MCF 10A (cell line): ENCODE results near the gene NPHP3. TPM values are rescaled to one million over a fixed set of nuclear protein-coding genes. Genes with fewer than 3 reads are reported as not detected.

Experiments used
- BruUV-seq: library from RNA; stranded (reverse); fragments of 400-500 nt; replicated peaks from 2 replicates; lab custom pipeline; 2021; lab: Mats Ljungman, UMichigan
- CTCF ChIA-PET: fragments of 300-600 bp; sonication (Branson Sonifier 250); formaldehyde crosslinking; extraction: SDS; loops from one replicate; lab custom pipeline; 2021; ENCODE audit warnings: antibody characterized with exemption, inconsistent platforms; lab: Yijun Ruan, JAX
- POLR2A ChIA-PET: fragments of 300-600, 350-650 bp; sonication (Branson Sonifier 250); formaldehyde crosslinking; extraction: SDS; loops from one replicate; lab custom pipeline; 2020; ENCODE audit warnings: antibody characterized with exemption, inconsistent platforms; lab: Yijun Ruan, JAX
- DNase-seq: peaks from one replicate; pipeline ENCODE4 v3.0.0-alpha.2; 2018; ENCODE audit not compliant: unreplicated experiment
- H3K27ac Mint-ChIP-seq: one replicate; pipeline ENCODE4 v1.8.0; 2022; ENCODE audit warnings: mild to moderate bottlenecking, low read depth, mixed read lengths; ENCODE audit not compliant: unreplicated experiment
- H3K27me3 Mint-ChIP-seq: one replicate; pipeline ENCODE4 v1.8.0; 2022; ENCODE audit warnings: mixed read lengths; ENCODE audit not compliant: insufficient read depth, unreplicated experiment
- H3K36me3 Mint-ChIP-seq: one replicate; pipeline ENCODE4 v1.8.0; 2022; ENCODE audit warnings: mild to moderate bottlenecking, moderate library complexity, mixed read lengths; ENCODE audit not compliant: insufficient read depth, unreplicated experiment
- H3K4me1 Mint-ChIP-seq: one replicate; pipeline ENCODE4 v1.8.0; 2022; ENCODE audit warnings: mixed read lengths; ENCODE audit not compliant: insufficient read depth, unreplicated experiment
- H3K4me3 Mint-ChIP-seq: one replicate; pipeline ENCODE4 v1.8.0; 2022; ENCODE audit warnings: mild to moderate bottlenecking, moderate library complexity, mixed read lengths; ENCODE audit not compliant: unreplicated experiment
- H3K9me3 Mint-ChIP-seq: one replicate; pipeline ENCODE4 v1.8.0; 2022; ENCODE audit warnings: mixed read lengths; ENCODE audit not compliant: unreplicated experiment
- CTCF ChIP-seq: fragments of 200-600 bp; IDR thresholded peaks from one replicate; pipeline ENCODE4 v1.8.0; 2022; ENCODE audit warnings: antibody characterized with exemption, mild to moderate bottlenecking; ENCODE audit not compliant: unreplicated experiment
- intact Hi-C: fragments of 100-400 bp; cut with micrococcal nuclease; formaldehyde crosslinking; loops from 2 replicates; pipeline ENCODE4 v1.14.1; 2022
- total RNA-seq: library from RNA; stranded (reverse); gene quantifications from 2 replicates; pipeline ENCODE4 v1.2.3, GENCODE V29; 2022

Gene NPHP3
- total RNA-seq, 1 experiment from 2014 or later, result 14.4 TPM

GRCh38 chr3:132735589-132735988 lies 13.4 kb upstream of the NPHP3 start:
- POLR2A ChIA-PET, result no interaction called here
- no peak for DNase-seq
- Mint-ChIP-seq H3K9me3 (no peaks in the 10 kb centered on the region), H3K27me3 (peaks cover 90% of the 10 kb centered on the region), H3K36me3 (no peaks in the 10 kb centered on the region), H3K4me1 (no peaks in the 10 kb centered on the region), H3K27ac (no peak overlapping the region), H3K4me3 (no peak overlapping the region)
- no peak for TF ChIP-seq CTCF
- intact Hi-C loops, result no loop called here
- CTCF ChIA-PET, result interaction anchor here (0.6 to 2.0 kb wide), 2 partner anchors 65 to 306 kb away, joined by 3 to 5 read pairs; no protein-coding TSS in a partner anchor
- no TSS peak for BruUV-seq

- ChIA-PET CTCF (interaction anchor here (0.6 to 3.2 kb wide), 54 partner anchors 8 to 1786 kb away, joined by 3 to 69 read pairs (median 4); partner anchors contain the start of gene BFSP2), POLR2A (interaction anchor here (1.0 kb wide), 1 partner anchor 653 kb away, joined by 5 read pairs; no protein-coding TSS in a partner anchor)
- TF ChIP-seq CTCF, result peak; percentile 55
- Mint-ChIP-seq H3K4me3 (no peak overlapping the region), H3K27ac (no peak overlapping the region), H3K9me3 (no peaks in the 10 kb centered on the region), H3K4me1 (no peaks in the 10 kb centered on the region), H3K27me3 (peaks cover 69% of the 10 kb centered on the region), H3K36me3 (no peaks in the 10 kb centered on the region)
- intact Hi-C loops, result loop anchor here (1.0 to 5.0 kb wide), 6 partner anchors 310 to 1086 kb away; no protein-coding TSS in a partner anchor
- no TSS peak for BruUV-seq
- DNase-seq, result peak; percentile 60
Measured at GRCh38 chr3:132730891-132731580, 8.8 kb upstream of the NPHP3 start.

GRCh38 chr3:132726341-132726823 lies 4.2 kb upstream of the NPHP3 start:
- DNase-seq, result peak; percentile 58
- peaks cover 23% of the 10 kb centered on the region for H3K27me3 Mint-ChIP-seq
- H3K4me1 Mint-ChIP-seq, result peaks cover 6% of the 10 kb centered on the region
- no peak overlapping the region for H3K27ac Mint-ChIP-seq
- no peak overlapping the region for H3K4me3 Mint-ChIP-seq
- BruUV-seq, result no TSS peak
- ChIA-PET CTCF (interaction anchor here (0.6 to 6.2 kb wide), 53 partner anchors 10 to 1763 kb away, joined by 3 to 63 read pairs (median 4); partner anchors contain the start of gene BFSP2), POLR2A (interaction anchor here (0.6 to 1.5 kb wide), 8 partner anchors 64 to 1457 kb away, joined by 3 to 5 read pairs (median 4); partner anchors contain the start of gene CDV3)
- no peaks in the 10 kb centered on the region for H3K9me3 Mint-ChIP-seq
- no peaks in the 10 kb centered on the region for H3K36me3 Mint-ChIP-seq
- intact Hi-C loops, result loop anchor here (1.0 kb wide), 2 partner anchors 315 to 658 kb away; no protein-coding TSS in a partner anchor
- TF ChIP-seq CTCF, result peak; percentile 73
